Small intestine (tissue), 7 donors: ENCODE measurements around the gene TCF7L2. TPM values are rescaled to one million over a fixed set of nuclear protein-coding genes. Genes with fewer than 3 reads are reported as not detected.

Experiments
- DNase-seq, 2 donors: peaks; one replicate each; pipeline versions ENCODE4 v3.0.0 to v3.0.0-alpha.2; 2013
- FAIRE-seq: peaks from 2 replicates; lab custom pipeline; 2012; peaks lifted over from hg19 to GRCh38; lab: Jason Lieb, UNC
- H3K27ac ChIP-seq, 3 donors: one replicate each; pipeline ENCODE4 v1.5.1; 2013; ENCODE audit warnings: low read length in 2 of 3, mild to moderate bottlenecking in 2 of 3, control low read depth in 1 of 3, inconsistent platforms in 1 of 3, low read depth in 1 of 3, moderate library complexity in 1 of 3
- H3K27me3 ChIP-seq, 3 donors: one replicate each; pipeline ENCODE4 v1.6.1; 2013; ENCODE audit warnings: low read length in 3 of 3, inconsistent platforms in 1 of 3; ENCODE audit not compliant: control insufficient read depth in 3 of 3, insufficient read depth in 3 of 3
- H3K36me3 ChIP-seq, 3 donors: one replicate each; pipeline ENCODE4 v1.6.1; 2013; ENCODE audit warnings: low read length in 3 of 3, inconsistent platforms in 1 of 3, low read depth in 1 of 3, mild to moderate bottlenecking in 1 of 3, moderate library complexity in 1 of 3; ENCODE audit not compliant: control insufficient read depth in 3 of 3, insufficient read depth in 2 of 3
- H3K4me1 ChIP-seq, 3 donors: one replicate each; pipeline ENCODE4 v1.6.1; 2013; ENCODE audit warnings: low read length in 2 of 3, inconsistent platforms in 1 of 3, low read depth in 1 of 3, mild to moderate bottlenecking in 1 of 3, moderate library complexity in 1 of 3; ENCODE audit not compliant: control insufficient read depth in 3 of 3, insufficient read depth in 2 of 3
- H3K4me3 ChIP-seq, 3 donors: one replicate each; pipeline ENCODE4 v1.5.1; 2013; ENCODE audit warnings: low read length in 3 of 3, control low read depth in 1 of 3, inconsistent platforms in 1 of 3, low read depth in 1 of 3, mild to moderate bottlenecking in 1 of 3, moderate library complexity in 1 of 3
- H3K9me3 ChIP-seq, 2 donors: one replicate each; pipeline ENCODE4 v1.6.1; 2013; ENCODE audit warnings: low read depth in 1 of 2, low read length in 1 of 2; ENCODE audit not compliant: control insufficient read depth in 2 of 2, insufficient read depth in 1 of 2
- WGBS, 3 donors: extraction: QIAGEN DNeasy Blood & Tissue Kit; methylation state at CpG; one replicate each; pipeline ENCODE4 v1.1.7; 2013; 5-methylcytosine and 5-hydroxymethylcytosine counted together
- polyA plus RNA-seq, 4 donors: library from polyadenylated mRNA; stranded (reverse) in 3 of 4; unstranded in 1 of 4; fragments of 200-250 nt in 3 of 4; fragments of 120-200 nt in 1 of 4; gene quantifications; one replicate each; pipeline versions ENCODE4 v1.2.1 to v1.2.3, GENCODE V29; 2013
- donor health status: healthy with polysubstance abuse.
- donor health status: control.
- donor health status: control.
- donor health status: Bipolar disorder and iron deficiency.
- donor health status: healthy.

The TCF7L2 gene
- polyA plus RNA-seq, 4 donors = 13.2 to 50.3 (median 18.8) TPM

DNA sequence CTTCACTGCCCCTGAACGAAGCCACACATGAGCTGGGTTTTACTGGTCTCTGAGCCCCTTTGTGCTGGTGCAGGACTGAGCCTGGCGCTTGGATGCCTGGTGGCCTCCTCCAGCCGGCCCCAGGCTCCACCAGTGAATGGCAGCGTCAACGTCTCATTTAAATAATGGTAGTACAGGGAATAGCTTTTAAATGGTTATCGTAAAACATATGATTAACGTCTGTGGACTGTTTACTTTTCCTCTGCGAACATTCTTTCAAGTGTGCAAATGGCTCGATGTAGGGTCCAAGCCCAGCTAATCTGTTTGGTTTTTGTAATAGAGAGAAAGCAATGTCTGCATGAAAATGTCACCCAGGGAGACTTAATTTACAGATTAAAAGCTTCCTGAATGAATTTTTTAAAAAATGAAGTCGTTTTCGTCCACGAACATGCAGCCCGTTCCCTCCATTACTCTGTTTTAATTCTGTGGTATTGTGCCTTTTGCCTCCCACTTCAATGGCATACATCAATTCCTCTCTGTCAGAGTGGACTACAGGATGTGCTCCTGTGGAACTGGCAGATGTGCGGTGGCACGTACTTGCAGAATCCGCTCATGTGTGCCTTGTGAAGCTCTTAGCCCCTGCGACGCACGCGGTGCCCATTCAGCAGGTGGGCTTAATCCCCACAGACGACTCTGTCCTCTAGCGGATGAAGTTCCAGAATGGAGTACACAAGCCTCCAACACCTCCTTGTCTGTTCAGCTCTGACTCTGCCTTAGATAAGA, 192.7 kb downstream of the TCF7L2 start:
- 78 to 83% (median 81%) methylated on average over 22 of the region's 22 CpGs for WGBS, 3 donors
- H3K4me1 ChIP-seq = no peaks in the 10 kb centered on the region
- FAIRE-seq = no peak

DNA sequence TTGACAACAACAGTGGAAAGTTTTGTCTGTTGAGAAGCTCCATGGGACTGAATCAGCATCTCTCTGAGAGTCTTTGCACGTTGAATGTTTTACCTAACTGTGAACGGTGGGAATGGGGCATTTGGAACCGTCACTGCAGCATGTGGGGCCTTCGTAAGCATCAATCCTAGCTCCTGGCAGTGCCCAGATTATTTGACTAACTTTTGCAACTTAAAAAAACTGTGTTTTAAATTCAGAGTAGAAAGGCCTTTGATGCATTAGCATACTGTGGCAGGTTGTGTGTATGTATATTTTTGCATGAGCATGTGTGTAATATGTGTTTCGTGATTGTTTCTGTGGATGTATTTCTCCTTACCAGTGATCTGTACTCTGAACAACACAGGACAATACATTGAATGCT, 194.5 kb downstream of the TCF7L2 start:
- H3K27ac ChIP-seq = no peak overlapping the region
- FAIRE-seq = no peak
- no peak for DNase-seq
- no peak overlapping the region for H3K4me3 ChIP-seq
- 92 to 94% (median 93%) methylated on average over 5 of the region's 5 CpGs for WGBS, 3 donors
- no peaks in the 10 kb centered on the region for H3K4me1 ChIP-seq
- H3K9me3 ChIP-seq = no peaks in the 10 kb centered on the region
- H3K36me3 ChIP-seq = peaks cover 2 to 56% (median 12%) of the 10 kb centered on the region in 3 donors
- no peaks in the 10 kb centered on the region for H3K27me3 ChIP-seq

More for the DNA sequence above, 192.7 kb downstream of the TCF7L2 start:
- H3K4me3 ChIP-seq = no peak overlapping the region
- peak in 1 of 2 donors; percentile 11 for DNase-seq
- peaks cover 0 to 53% (median 10%) of the 10 kb centered on the region in 3 donors for H3K36me3 ChIP-seq
- H3K9me3 ChIP-seq = no peaks in the 10 kb centered on the region
- no peak overlapping the region for H3K27ac ChIP-seq
- H3K27me3 ChIP-seq = no peaks in the 10 kb centered on the region

DNA sequence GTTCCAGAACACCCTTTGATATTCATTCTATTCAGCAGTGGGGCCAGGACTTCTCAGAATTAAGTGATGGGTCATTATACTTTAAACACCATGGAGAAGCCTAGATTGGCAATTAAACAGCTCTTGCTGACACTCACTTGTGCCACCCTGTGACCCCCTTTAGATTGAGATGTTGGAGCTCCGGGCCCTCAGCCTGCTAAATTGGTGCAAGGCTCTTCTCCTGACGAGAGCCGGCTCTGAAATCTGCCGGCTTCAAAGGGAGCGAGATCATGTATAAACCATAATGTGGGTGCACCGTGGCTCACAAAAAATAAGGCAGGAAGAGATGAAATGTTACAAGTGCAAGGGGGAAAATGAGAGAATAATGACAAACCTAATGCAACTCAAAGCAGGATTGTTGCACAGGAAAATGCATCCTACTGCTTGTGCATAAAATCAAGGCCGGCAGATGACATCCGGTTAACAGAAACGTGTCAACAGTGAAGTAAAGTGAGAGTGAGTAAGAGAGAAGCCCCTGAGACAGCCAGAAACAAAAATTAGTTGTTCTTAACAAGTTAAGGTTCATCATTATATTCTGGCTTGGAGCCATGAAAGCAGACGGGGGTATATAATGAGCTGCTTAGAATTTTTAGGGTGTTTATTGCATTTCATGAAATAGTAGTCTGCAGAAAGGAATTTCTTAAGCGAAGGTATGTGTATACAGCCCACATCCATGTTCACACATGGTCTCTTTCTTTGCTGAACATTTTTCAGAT, 198.2 kb downstream of the TCF7L2 start:
- 87 to 92% (median 90%) methylated on average over 11 of the region's 11 CpGs for WGBS, 3 donors

DNA sequence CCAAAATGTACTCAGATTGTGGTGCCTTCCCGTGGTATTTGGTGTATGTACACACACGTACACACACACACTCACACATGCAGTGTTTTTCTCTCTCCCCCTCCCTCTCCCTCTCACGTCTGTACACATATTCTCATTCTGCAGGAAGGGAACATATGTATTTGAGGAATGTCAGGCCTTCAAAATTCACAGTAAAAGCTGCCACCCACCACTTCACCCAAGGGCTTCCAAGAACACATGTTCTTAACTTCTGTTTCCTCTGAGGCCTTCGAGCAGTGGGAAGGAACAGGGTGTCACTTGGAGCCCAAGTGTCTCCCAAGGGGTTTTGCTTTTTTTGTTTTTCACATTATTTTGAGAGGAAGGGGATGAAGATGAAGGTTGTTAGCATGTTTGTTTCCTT, 198.9 kb downstream of the TCF7L2 start:
- peaks cover 12 to 59% (median 14%) of the 10 kb centered on the region in 3 donors for H3K36me3 ChIP-seq

More for the DNA sequence above, 198.2 kb downstream of the TCF7L2 start:
- no peaks in the 10 kb centered on the region for H3K27me3 ChIP-seq
- H3K4me1 ChIP-seq = no peaks in the 10 kb centered on the region
- no peak overlapping the region for H3K4me3 ChIP-seq
- no peak overlapping the region for H3K27ac ChIP-seq
- peaks cover 0 to 5% of the 10 kb centered on the region in 2 donors for H3K9me3 ChIP-seq
- no peak for FAIRE-seq
- H3K36me3 ChIP-seq = peaks cover 9 to 57% (median 14%) of the 10 kb centered on the region in 3 donors
- DNase-seq = no peak

DNA sequence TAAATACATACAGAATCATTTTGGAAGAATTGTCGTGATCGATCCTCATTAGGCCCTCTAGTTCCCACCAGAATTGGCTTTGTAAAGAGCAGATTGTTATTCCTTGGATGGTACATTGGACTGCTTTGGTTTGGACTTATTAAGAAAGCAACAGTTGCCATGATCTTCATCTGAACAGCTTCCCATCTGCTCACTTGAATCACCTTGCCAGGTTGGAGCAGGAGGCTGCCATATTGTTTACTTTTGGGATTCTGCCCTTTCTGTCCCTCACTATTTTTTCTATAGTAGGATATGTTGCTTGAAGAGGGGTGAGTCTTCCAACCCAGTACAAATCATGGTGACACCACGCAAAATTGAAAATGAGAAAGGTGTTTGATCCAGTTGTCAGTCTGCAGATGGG, 199.6 kb downstream of the TCF7L2 start:
- FAIRE-seq (no peak), DNase-seq (no peak)
- Histone ChIP-seq H3K36me3 (peaks cover 12 to 57% (median 14%) of the 10 kb centered on the region in 3 donors), H3K9me3 (peaks cover 0 to 5% of the 10 kb centered on the region in 2 donors), H3K4me1 (no peaks in the 10 kb centered on the region), H3K27me3 (no peaks in the 10 kb centered on the region), H3K4me3 (no peak overlapping the region), H3K27ac (no peak overlapping the region)
- WGBS, 3 donors = 76 to 97% (median 83%) methylated on average over 3 of the region's 3 CpGs

More for the DNA sequence above, 198.9 kb downstream of the TCF7L2 start:
- no peak for DNase-seq
- Histone ChIP-seq H3K9me3 (peaks cover 0 to 5% of the 10 kb centered on the region in 2 donors), H3K4me3 (no peak overlapping the region), H3K4me1 (no peaks in the 10 kb centered on the region), H3K27ac (no peak overlapping the region), H3K27me3 (no peaks in the 10 kb centered on the region)
- 73 to 88% (median 88%) methylated on average over 4 of the region's 4 CpGs for WGBS, 3 donors
- FAIRE-seq = no peak

DNA sequence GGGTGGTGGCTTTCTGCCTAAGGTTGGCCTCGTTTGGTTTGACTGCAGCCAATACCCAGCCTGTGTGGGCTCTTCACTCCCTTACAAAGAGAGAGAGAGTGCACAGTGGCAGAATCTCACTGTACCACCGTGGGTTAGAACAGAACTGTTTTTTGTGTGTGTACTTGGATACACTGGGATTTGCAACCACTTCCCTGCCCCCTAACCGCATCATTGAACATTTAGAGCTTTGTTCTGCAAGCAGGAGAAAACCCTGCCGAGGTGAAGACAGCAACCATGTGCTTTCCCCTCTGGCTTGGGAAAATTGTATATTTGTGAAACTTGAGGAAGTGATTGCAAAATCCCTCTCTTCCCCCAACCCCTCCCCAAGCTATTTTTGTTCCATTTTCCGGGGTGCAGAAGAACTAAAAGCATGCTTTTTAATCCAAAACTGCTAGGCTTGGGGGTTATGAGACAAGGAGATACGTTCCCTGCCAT, 201.2 kb downstream of the TCF7L2 start:
- no peaks in the 10 kb centered on the region for H3K27me3 ChIP-seq
- peaks cover 12 to 62% (median 15%) of the 10 kb centered on the region in 3 donors for H3K36me3 ChIP-seq
- no peak overlapping the region for H3K4me3 ChIP-seq
- DNase-seq = no peak
- no peak for FAIRE-seq
- H3K9me3 ChIP-seq = peaks cover 0 to 5% of the 10 kb centered on the region in 2 donors
- no peak overlapping the region for H3K27ac ChIP-seq
- 66 to 95% (median 78%) methylated on average over 6 of the region's 6 CpGs for WGBS, 3 donors
- H3K4me1 ChIP-seq = no peaks in the 10 kb centered on the region

DNA sequence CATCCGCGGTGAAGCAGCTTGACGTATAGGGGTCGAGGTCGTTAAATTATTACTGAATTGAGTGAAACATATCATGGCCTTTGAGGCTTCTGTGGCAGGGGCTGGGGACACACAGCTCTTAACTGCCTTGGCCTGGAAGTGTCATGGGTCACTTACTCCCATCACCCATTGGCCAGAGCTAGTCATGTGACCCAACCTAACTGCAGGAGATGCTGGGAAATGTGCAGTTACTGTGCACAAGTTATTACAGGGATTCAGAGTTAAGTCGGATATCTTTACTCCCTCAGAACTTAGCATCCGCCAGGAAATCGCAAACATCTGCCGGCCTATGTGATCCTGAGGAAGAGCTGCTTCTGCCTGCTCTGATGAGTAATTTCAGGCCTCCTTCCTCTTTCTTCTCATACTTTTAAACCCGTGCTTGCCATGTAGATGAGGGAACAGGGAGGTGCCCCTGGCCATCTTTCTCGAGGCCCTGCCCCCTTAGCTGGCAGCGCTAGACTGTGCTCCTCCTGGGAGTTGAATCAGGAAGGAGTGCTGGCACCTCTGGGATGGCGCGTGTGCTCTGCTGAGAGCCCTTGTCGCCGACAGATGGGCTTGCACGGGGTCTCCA, 203.6 kb downstream of the TCF7L2 start:
- 90 to 96% (median 90%) methylated on average over 17 of the region's 17 CpGs for WGBS, 3 donors
- FAIRE-seq (no peak), DNase-seq (no peak)
- Histone ChIP-seq H3K9me3 (peaks cover 0 to 5% of the 10 kb centered on the region in 2 donors), H3K36me3 (peaks cover 16 to 66% (median 24%) of the 10 kb centered on the region in 3 donors), H3K4me1 (no peaks in the 10 kb centered on the region), H3K27me3 (no peaks in the 10 kb centered on the region), H3K4me3 (no peak overlapping the region), H3K27ac (no peak overlapping the region)

DNA sequence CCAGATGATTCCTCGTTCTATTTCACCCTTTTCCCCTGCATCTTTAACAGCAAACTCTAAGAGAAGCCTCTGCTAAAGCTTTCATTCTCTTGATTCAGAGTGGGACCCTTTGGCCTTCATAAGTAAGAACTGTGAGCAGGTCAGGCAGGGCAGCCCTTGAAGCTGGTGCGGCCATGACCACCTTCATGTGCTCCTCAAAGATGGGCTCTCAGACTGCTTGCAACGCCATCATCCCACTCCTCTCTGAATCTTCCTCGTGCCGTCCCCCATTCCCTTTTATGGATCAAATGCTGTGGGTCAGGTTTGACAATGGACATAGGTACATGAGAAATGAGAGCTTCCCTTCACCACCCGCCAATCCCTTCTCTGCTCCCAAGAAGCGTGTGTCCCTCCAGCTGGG, 207.4 kb downstream of the TCF7L2 start:
- Histone ChIP-seq H3K4me1 (no peaks in the 10 kb centered on the region), H3K36me3 (peaks cover 12 to 65% (median 28%) of the 10 kb centered on the region in 3 donors), H3K4me3 (no peak overlapping the region), H3K27ac (no peak overlapping the region), H3K27me3 (no peaks in the 10 kb centered on the region), H3K9me3 (peaks cover 0 to under 1% of the 10 kb centered on the region in 2 donors)
- 92 to 93% (median 92%) methylated on average over 7 of the region's 7 CpGs for WGBS, 3 donors
- FAIRE-seq (no peak), DNase-seq (no peak)
